HepG2 (cell line): Measurements from ENCODE around the gene CHD9NB. TPM values are rescaled to one million over a fixed set of nuclear protein-coding genes. Genes with fewer than 3 reads are reported as not detected.

Experiments
- CTCF ChIP-seq: sonication (generic); formaldehyde crosslinking; IDR thresholded peaks from 2 replicates; pipeline ENCODE4 v1.5.0; 2020; ENCODE audit warnings: mild to moderate bottlenecking, missing genetic modification reagents, moderate library complexity
- EEA1 ChIP-seq: sonication (generic); formaldehyde crosslinking; IDR thresholded peaks from 2 replicates; pipeline ENCODE4 v1.5.1; 2020; ENCODE audit warnings: mild to moderate bottlenecking, missing genetic modification reagents, borderline replicate concordance
- FOXM1 ChIP-seq: sonication (generic); formaldehyde crosslinking; IDR thresholded peaks from 2 replicates; pipeline ENCODE4 v1.5.0; 2020; ENCODE audit warnings: missing genetic modification reagents
- GPBP1L1 ChIP-seq: sonication (generic); formaldehyde crosslinking; IDR thresholded peaks from 2 replicates; pipeline ENCODE4 v1.5.0; 2020; ENCODE audit warnings: mild to moderate bottlenecking, missing genetic modification reagents
- NCOA1 ChIP-seq: sonication (generic); formaldehyde crosslinking; IDR thresholded peaks from 2 replicates; pipeline ENCODE4 v1.9.0; 2021; ENCODE audit warnings: missing genetic modification reagents
- NCOA2 ChIP-seq: sonication (generic); formaldehyde crosslinking; IDR thresholded peaks from 2 replicates; pipeline ENCODE4 v1.8.0; 2022; ENCODE audit warnings: inconsistent platforms
- NR0B2 ChIP-seq: sonication (generic); formaldehyde crosslinking; IDR thresholded peaks from 2 replicates; pipeline ENCODE4 v1.4.0; 2020; ENCODE audit warnings: mild to moderate bottlenecking, missing genetic modification reagents
- PHF8 ChIP-seq: sonication (generic); formaldehyde crosslinking; IDR thresholded peaks from 2 replicates; pipeline ENCODE4 v1.5.0; 2020; ENCODE audit warnings: missing genetic modification reagents
- SOX6 ChIP-seq, 2 experiments: fragments of 450-650 bp in 1 of 2; sonication (generic) in 1 of 2; formaldehyde crosslinking in 1 of 2; IDR thresholded peaks; 2 replicates each; pipeline versions ENCODE4 v1.4.0 to v1.6.1; 2017 to 2020; ENCODE audit warnings: antibody characterized with exemption in 1 of 2, mild to moderate bottlenecking in 1 of 2, missing genetic modification reagents in 1 of 2
- TAF15 ChIP-seq: fragments of 200-400 bp; formaldehyde crosslinking; IDR thresholded peaks from one replicate; pipeline ENCODE4 v1.6.1; 2018; ENCODE audit warnings: mild to moderate bottlenecking, low read depth, low read length; ENCODE audit not compliant: poor library complexity, severe bottlenecking
- TBL1XR1 ChIP-seq: fragments of 150-350 bp; IDR thresholded peaks from 2 replicates; pipeline ENCODE4 v1.6.1; 2014; ENCODE audit warnings: borderline replicate concordance, low read length; ENCODE audit not compliant: partially characterized antibody
- ZMYM2 ChIP-seq: sonication (generic); formaldehyde crosslinking; IDR thresholded peaks from 2 replicates; pipeline ENCODE4 v1.8.0; 2022; ENCODE audit warnings: mild to moderate bottlenecking, missing genetic modification reagents
- ZNF354B ChIP-seq: sonication (generic); formaldehyde crosslinking; IDR thresholded peaks from 2 replicates; pipeline ENCODE4 v1.8.0; 2022; ENCODE audit warnings: mild to moderate bottlenecking, missing genetic modification reagents
- ZNF446 ChIP-seq: sonication (generic); formaldehyde crosslinking; IDR thresholded peaks from 2 replicates; pipeline ENCODE4 v1.5.0; 2020; ENCODE audit warnings: mild to moderate bottlenecking, missing genetic modification reagents
- ZNF512B ChIP-seq: sonication (generic); formaldehyde crosslinking; IDR thresholded peaks from 2 replicates; pipeline ENCODE4 v1.5.1; 2020; ENCODE audit warnings: missing genetic modification reagents, mild to moderate bottlenecking, borderline replicate concordance
- ZNF550 ChIP-seq: sonication (generic); formaldehyde crosslinking; IDR thresholded peaks from 2 replicates; pipeline ENCODE4 v1.4.0; 2020; ENCODE audit warnings: mild to moderate bottlenecking, missing genetic modification reagents, borderline replicate concordance
- ZNF552 ChIP-seq: sonication (generic); formaldehyde crosslinking; IDR thresholded peaks from 2 replicates; pipeline ENCODE4 v1.9.0; 2022; ENCODE audit warnings: missing genetic modification reagents, mild to moderate bottlenecking, borderline replicate concordance
- ZNF556 ChIP-seq: sonication (generic); formaldehyde crosslinking; IDR thresholded peaks from 2 replicates; pipeline ENCODE4 v1.4.0; 2020; ENCODE audit warnings: mild to moderate bottlenecking, missing genetic modification reagents, borderline replicate concordance
- ZNF691 ChIP-seq: sonication (generic); formaldehyde crosslinking; IDR thresholded peaks from 2 replicates; pipeline ENCODE4 v1.4.0; 2020; ENCODE audit warnings: missing genetic modification reagents, low read depth, mild to moderate bottlenecking, borderline replicate concordance
- ZNF772 ChIP-seq: sonication (generic); formaldehyde crosslinking; IDR thresholded peaks from 2 replicates; pipeline ENCODE4 v1.5.0; 2020; ENCODE audit warnings: mild to moderate bottlenecking, missing genetic modification reagents
- ZUFSP ChIP-seq: sonication (generic); formaldehyde crosslinking; IDR thresholded peaks from 2 replicates; pipeline ENCODE4 v1.9.0; 2021; ENCODE audit warnings: missing genetic modification reagents, mild to moderate bottlenecking, borderline replicate concordance
- polyA plus RNA-seq, 8 experiments: library from polyadenylated mRNA; depleted of rRNA in 3 of 8; stranded (reverse) in 7 of 8; unstranded in 1 of 8; fragments of >200 nt; fragmentation: Illumina TruSeq in 4 of 8; extraction: Trizol in 4 of 8; gene quantifications; 2 replicates each; pipeline versions ENCODE4 v1.2.1 to v1.2.3, GENCODE V29; 2011 to 2016; ENCODE audit warnings: low read depth in 4 of 8, missing spikeins in 1 of 8, mixed read lengths in 1 of 8; ENCODE audit not compliant: insufficient read depth in 1 of 8
- total RNA-seq, 5 experiments: library from RNA; depleted of rRNA; stranded (reverse); fragments of >200 nt; fragmentation: Illumina TruSeq; extraction: Trizol; gene quantifications; 2 replicates each; pipeline ENCODE4 v1.2.3, GENCODE V29; 2016; ENCODE audit warnings: low read depth in 1 of 5

Gene CHD9NB
- total and polyA plus RNA-seq, 2 of the 13 experiments (the other 11 are each of a cell fraction or from before 2014, with no cell fraction given): 0.17 to 0.18 TPM

- TF ChIP-seq ZNF512B (CRISPR knock-in tag): no peak
- no peak for TF ChIP-seq EEA1 (CRISPR knock-in tag)
- TF ChIP-seq SOX6 (IDR thresholded peaks at IDR 0.05): no peak
- peak; percentile 57 for TF ChIP-seq SOX6 (CRISPR knock-in tag; IDR thresholded peaks at IDR 0.05)
- TF ChIP-seq NR0B2 (CRISPR knock-in tag): no peak
- TF ChIP-seq CTCF (CRISPR knock-in tag): 0 out of 2 replicates have a peak, but pooled peaks have one; percentile 19
- TF ChIP-seq TBL1XR1: no peak
- TF ChIP-seq ZNF691 (CRISPR knock-in tag): no peak; the same call in 1 of the 2 replicates
- TF ChIP-seq FOXM1 (CRISPR knock-in tag): no peak
- TF ChIP-seq GPBP1L1 (CRISPR knock-in tag): no peak
- TF ChIP-seq TAF15: no peak
- TF ChIP-seq NCOA2 (CRISPR knock-in tag): no peak
- TF ChIP-seq ZNF354B (CRISPR knock-in tag): no peak
- TF ChIP-seq ZNF552: no peak
- no peak for TF ChIP-seq ZUFSP
- TF ChIP-seq NCOA1 (CRISPR knock-in tag): no peak
- TF ChIP-seq ZMYM2: no peak
- TF ChIP-seq ZNF772 (CRISPR knock-in tag): no peak
- no peak for TF ChIP-seq ZNF446 (CRISPR knock-in tag)
- TF ChIP-seq PHF8 (CRISPR knock-in tag): no peak
- TF ChIP-seq ZNF556 (CRISPR knock-in tag): no peak
- TF ChIP-seq ZNF550 (CRISPR knock-in tag): no peak
Measured at GRCh38 chr16:53061701-53062159, 9.0 kb upstream of the CHD9NB start (continued).
